Loucy (cell line): ENCODE results near the gene COL25A1.

ENCODE experiments used
- CTCF ChIP-seq: fragments of 200-600 bp; sonication (generic); conservative IDR thresholded peaks from 2 replicates; pipeline ENCODE4 v1.5.1; 2014; ENCODE audit warnings: mild to moderate bottlenecking, antibody characterized with exemption, low read length
- EZH2phosphoT487 ChIP-seq: fragments of 200-600 bp; IDR thresholded peaks from 2 replicates; pipeline ENCODE4 v1.6.1; 2018; ENCODE audit warnings: antibody characterized with exemption, mild to moderate bottlenecking, moderate library complexity, borderline replicate concordance

- TF ChIP-seq CTCF, result no peak
- TF ChIP-seq EZH2phosphoT487, result no peak
These were observed 468.2 kb downstream of the COL25A1 start for GRCh38 chr4:108834166-108834834.
